Gastroesophageal sphincter (tissue), 3 donors: ENCODE data around the gene WWC1.

Experiments
- POLR2A ChIP-seq, 2 donors: fragments of 450-650 bp; IDR thresholded peaks; one replicate each; pipeline ENCODE4 v1.6.1; 2017; ENCODE audit warnings: antibody characterized with exemption in 2 of 2, mild to moderate bottlenecking in 2 of 2, moderate library complexity in 1 of 2
- TF ChIP-seq, protein P1 (sequence below), 4 experiments: fragments of 200-600 bp in 2 of 4; fragments of 450-650 bp in 2 of 4; sonication (generic) in 1 of 4; IDR thresholded peaks; one replicate each; pipeline ENCODE4 v1.5.1; 2017 to 2019; ENCODE audit warnings: antibody characterized with exemption in 4 of 4, mild to moderate bottlenecking in 2 of 4, moderate library complexity in 2 of 4

DNA sequence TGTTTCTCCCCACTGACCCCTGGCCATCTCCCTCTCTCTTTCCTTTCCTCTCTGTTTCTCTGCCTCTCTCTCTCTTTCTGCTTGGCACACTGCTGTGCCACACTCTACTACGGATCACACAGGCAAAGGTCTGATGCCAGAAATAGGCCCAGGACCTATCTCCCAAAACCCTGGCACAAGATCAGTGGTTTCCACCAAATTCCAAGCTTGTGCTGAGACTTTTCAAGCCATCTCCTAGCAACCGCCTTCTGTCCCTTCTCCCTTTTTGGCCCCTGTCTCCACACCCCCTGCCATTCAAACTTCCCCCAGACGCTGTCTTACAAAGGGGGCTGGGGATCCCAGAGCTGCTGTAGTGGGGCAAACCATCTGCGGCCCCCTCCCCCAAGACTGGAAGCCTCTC lies 156.4 kb downstream of the WWC1 start:
- TF ChIP-seq, protein P1, sequence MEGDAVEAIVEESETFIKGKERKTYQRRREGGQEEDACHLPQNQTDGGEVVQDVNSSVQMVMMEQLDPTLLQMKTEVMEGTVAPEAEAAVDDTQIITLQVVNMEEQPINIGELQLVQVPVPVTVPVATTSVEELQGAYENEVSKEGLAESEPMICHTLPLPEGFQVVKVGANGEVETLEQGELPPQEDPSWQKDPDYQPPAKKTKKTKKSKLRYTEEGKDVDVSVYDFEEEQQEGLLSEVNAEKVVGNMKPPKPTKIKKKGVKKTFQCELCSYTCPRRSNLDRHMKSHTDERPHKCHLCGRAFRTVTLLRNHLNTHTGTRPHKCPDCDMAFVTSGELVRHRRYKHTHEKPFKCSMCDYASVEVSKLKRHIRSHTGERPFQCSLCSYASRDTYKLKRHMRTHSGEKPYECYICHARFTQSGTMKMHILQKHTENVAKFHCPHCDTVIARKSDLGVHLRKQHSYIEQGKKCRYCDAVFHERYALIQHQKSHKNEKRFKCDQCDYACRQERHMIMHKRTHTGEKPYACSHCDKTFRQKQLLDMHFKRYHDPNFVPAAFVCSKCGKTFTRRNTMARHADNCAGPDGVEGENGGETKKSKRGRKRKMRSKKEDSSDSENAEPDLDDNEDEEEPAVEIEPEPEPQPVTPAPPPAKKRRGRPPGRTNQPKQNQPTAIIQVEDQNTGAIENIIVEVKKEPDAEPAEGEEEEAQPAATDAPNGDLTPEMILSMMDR (IDR thresholded peaks at IDR 0.05): no peak
- TF ChIP-seq POLR2A (IDR thresholded peaks at IDR 0.05): no peak
